HG03103 (cell line): ENCODE results near the gene DMXL1.
A peak's percentile ranks its signal among the peaks of the same experiment; 100 is the strongest.

Experiments
- ATAC-seq: cut with Tn5 transposase; IDR thresholded peaks from one replicate; pipeline ENCODE4 v1.9.1; 2021; ENCODE audit warnings: low read depth; ENCODE audit not compliant: unreplicated experiment

The DMXL1 gene

DNA sequence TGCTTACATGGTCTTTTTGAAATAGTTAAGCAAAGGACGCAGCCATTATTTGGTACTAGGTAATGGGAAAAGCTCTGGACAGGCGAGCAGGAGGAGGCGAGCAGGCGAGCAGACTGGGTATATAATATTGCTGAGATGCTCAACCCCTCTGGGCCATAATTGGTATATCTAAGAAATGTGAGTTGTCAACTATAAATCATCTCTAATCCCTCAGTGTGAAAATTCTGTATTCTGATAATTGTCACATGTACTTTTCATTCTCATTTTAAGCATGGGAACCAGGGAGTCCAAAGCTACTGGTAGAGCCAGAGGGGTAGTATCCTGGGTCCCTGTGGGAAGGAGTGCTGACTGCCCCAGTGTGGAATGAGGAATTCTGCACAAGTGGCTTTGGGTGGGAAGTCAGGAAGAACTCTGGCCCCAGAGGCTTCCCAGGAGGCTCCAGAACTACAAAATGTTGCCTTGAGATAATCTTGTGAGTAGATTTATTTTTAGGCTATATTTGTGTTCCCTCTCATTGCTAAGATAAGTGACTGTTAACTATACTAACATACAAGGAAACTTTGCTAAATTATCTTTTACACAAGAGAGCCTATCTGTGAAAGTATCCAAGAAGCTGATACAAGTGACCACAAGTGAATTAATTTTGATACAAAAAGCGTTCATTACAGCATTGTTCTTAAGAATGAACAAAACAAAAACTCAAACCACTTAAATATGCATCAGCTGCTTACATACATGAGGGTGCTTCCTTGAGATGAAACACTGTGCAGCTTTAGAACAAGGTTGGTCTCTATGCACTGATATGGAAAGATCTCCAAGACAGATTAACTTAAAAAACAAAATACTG lies 214.4 kb downstream of the DMXL1 start:
- ATAC-seq, result no peak

DNA sequence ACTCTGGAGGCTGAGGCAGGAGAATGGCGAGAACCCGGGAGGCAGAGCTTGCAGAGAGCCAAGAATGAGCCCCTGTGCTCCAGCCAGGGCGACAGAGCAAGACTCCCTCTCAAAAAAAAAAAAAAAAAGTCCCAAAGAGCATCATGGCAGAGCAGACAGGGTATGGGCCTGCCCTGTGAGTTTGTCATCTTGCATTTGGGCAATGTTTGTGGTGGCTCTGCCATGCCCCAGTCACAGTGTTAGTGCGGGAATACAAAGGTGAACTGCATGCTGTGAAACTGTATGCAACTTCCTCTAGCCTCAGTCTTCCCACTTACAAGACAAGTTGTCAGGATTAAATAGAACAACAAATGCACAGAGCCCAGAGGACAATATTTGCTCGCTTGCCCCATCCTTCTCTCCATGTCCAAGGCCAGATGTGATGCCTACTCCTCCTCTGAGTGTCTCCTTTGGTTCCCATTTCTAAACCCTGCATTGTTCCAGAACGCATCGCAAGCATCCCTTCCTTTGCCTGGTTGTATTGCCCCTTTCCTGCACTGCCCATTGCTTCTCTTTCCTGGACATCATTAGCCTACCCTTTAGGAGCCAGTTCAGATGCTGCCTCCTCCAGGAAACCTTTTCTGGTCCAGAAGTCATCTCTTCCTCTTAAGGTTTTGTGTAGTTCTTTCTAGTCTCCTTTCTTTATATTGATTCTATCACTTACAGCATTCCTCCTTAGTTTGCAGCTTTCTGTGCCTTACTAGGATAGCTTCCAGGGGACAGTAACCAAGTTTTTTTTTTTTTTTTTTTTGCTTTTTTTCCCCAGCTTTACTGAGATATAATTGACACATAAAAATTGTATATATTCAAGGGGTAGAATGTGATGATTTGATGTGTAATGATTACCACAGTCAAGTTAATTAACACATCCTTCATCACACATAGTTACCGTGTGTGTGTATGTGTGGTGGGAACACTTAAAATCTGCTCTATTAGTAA lies 215.9 kb downstream of the DMXL1 start:
- ATAC-seq, result no peak

DNA sequence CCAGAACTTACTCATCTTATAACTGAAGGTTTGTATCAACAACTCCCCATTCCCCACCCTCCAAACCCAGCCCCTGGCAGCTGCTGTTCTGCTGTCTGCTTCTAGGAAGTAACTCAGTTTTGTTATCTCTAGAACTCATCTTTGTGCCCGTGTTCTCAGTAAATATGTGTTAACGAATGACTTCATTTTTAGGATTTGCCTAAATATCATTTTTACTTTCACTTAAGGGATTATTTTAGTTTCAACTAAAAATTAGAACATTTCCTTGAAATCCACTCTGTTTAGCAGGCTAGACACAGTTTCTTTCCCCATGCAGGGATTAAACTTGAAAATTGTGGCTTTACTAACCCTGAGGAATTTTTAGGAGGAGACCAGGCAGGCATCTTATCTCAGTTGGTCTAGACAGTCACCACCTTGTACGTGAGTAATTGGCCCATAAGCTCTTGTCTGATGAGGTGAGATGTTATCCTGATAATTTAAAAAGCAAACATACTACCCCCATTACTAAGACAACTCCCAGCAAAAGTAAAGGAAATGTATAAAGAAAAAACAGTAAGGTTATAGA lies 216.7 kb downstream of the DMXL1 start:
- peak; percentile 28 for ATAC-seq

DNA sequence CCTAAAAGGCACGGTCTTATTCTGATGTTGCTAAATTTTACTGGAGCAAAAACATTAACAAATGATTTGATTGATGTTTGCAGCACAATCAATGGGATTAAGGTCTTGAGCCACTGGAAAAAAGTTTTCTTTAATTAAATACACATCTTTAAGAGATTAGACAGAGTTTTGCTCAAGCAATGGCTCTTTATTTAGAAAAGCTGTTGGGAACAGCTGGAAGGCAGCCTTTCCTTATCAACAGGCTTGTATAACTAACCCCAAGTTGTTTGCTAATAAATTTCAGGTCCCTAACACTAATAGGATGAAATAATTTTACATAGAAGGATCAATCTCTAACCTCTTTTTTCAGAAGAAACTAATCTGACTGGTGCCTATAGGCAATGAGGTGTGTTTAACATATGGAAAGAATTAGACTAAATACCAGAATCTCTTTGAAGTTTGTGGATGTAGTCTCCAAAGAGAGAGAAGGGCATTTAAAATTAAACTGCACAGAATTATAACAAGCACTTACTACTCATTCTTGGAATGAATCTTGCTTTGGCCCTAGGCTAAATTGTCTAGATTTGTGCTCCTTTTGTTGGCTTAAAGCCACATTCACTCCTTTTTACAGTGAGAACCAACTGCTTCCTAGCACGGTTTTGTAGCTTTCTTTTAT lies 217.6 kb downstream of the DMXL1 start:
- ATAC-seq, result no peak

DNA sequence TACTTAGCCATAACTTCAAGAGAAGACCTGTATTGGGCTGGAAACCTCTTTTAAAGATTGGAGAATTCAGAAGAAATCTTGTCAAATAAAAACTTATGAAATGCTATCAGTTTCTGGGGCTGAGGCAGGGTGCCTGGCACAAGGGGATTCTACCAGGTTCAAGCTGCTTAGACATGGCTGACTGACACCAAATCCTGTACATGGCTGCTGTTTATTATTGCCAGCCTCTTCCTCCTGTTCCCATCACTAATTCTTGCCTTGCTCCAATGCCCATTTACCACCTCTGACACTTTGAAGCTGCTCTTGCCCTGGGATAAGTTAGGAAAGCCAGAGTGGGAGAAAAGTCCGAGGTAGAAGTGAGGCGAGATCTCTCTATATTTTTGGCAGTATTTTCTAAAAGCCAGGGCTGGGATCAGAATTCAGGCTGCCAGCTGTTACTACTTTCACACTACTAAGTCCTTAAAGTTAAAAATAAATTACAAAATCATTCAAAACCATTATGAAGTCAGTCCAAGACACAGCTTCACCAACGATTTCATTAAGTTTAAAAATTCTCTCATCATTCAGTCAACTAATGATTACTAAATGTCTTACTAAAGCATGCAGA lies 218.7 kb downstream of the DMXL1 start:
- no peak for ATAC-seq

DNA sequence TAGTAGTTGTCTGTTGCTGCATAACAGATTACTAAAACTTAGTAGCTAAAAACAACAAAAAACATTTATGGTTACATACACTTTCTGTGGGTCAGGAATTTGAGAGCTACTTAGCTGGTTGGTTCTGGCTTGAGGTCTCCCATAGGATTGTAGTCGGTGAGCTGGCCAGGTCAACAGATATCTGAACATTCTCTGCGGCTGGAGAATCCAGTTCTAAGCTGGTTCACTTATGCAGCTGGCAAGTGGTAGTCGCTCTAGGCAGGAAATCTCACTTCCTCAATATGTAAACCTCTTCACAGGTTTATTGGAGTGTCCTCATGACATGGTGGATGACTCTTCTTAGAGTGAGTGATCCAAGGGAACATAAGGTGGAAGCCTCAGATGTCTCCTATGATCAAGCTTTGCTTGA lies 219.3 kb downstream of the DMXL1 start:
- peak; percentile 91 for ATAC-seq

DNA sequence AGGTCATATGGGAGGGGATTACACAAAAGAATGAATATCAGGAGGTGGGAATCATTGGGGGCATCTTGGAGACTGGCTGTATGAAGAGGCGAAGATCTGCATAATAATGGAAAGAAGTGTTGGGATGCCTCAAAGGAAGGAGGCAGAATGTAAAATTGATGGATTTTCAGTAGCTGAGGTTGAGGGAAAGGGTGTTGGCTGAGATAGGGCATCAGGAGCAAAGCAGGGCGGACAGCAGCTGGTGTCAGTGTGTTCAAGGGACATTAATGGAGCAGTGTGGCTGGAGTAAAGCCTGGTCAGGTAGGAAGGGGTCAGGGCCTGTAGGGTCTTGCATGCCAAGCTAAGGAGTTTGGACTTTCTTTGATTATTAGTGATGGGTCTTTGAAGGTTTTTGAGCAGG lies 219.7 kb downstream of the DMXL1 start:
- ATAC-seq, result no peak

DNA sequence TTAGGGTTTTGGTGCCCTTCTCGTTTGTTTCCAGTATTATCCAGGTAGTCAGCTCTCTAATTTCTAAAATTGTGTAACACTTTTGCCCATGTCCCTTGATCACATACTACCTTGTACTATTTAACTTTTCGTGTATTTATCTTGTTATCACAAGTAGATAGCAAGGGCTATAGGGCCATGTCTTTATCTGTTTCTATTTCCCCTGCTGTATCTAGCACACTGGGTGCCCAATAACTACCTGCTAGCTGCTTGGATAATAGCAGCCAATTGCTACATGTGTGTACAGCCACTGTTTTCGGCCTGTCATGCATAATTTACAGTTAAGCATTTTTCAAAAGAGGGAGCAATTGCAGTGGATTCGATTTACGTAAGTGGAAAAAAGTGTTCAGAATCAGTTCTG lies 220.2 kb downstream of the DMXL1 start:
- no peak for ATAC-seq

DNA sequence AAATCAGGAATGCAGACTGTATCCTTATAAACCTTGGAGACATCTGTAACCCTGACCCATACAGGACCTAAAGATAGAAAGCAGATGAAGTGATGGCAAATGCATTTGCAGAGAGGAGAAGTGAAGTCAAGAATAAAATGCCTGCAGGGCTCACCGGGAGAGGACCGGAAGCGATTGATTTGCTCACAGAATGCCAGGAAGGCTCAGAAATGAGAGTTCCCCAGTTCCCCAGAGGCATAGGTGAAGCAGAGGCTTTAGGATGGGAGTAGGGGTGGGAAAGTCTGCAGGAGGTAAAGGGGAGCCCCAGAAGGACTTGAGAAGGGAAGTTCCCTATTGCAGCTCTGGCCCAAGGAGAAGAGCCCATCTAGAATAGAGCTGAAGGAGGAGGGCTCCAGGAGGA lies 221.0 kb downstream of the DMXL1 start:
- ATAC-seq, result no peak

DNA sequence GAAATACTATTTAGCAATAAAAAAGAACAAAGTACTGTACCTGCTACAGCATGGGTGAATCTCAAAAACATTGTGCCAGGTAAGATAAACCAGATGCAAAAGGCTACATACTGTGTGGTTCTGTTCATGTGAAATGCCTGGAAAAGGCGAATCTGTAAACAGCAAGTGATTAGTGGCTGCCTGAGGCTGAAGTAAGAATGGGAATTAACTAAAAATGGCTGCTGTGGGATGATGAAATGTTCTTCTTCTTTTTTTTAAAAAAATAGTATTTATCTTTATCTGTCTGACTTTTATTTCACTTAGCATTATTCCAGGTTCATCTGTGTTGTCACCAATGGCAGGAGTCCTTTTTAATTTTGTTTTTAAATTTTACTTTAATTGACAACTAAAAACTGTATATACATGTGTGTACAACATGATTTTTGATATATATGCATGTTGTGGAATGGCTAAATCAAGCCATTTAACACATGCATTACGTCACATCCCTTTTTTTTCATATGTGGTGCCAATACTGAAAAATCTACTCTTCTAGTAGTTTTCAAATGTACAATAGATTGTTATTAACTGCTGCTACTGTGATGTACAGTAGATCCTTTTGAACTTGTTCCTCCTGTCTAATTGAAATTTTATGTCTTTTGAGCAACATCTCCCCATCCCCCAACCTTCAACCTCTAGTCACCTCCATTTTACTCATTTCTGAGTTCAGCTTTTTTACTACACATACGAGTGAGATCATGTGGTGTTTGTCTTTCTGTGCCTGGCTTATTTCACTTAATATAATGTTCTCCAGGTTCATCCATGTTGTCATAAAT lies 222.0 kb downstream of the DMXL1 start:
- ATAC-seq, result no peak

DNA sequence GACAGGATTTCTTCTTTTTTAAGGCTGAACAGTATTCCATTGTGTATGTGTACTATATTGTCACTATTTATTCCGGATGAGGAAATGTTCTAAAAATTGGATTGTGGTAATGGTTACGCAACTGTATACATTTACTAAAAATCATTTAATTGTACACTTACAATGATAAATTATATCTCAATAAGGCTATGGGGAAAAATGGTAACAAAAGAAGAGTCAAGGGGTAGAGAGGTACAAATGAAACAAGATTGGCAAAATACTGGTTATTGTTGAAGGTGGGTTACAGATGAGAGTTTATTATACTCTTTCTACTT lies 222.6 kb downstream of the DMXL1 start:
- ATAC-seq, result no peak
